GM23338 (cell line): ENCODE data around the gene HRK. TPM values are rescaled to one million over a fixed set of nuclear protein-coding genes. Genes with fewer than 3 reads are reported as not detected.

Experiments used
- ATAC-seq: fragments of 200-7000 bp; cut with Tn5 transposase; 3 replicates; pipeline ENCODE4 v1.9.1; 2020
- DNase-seq: peaks from one replicate; pipeline ENCODE4 v3.0.0-alpha.2; 2015; ENCODE audit warnings: low spot score
- H2AFZ ChIP-seq: fragments of 200-600 bp; sonication (generic); 2 replicates; pipeline ENCODE4 v1.8.0; 2016; ENCODE audit warnings: antibody characterized with exemption, mild to moderate bottlenecking, moderate library complexity
- H3F3A ChIP-seq: fragments of 200-600 bp; sonication (generic); replicated peaks from 2 replicates; pipeline ENCODE4 v1.8.0; 2017; ENCODE audit warnings: antibody characterized with exemption, mixed run types, low read depth
- H3K27ac ChIP-seq: fragments of 200-600 bp; sonication (generic); 2 replicates; pipeline ENCODE4 v1.6.1; 2016; ENCODE audit warnings: low read depth
- H3K27me3 ChIP-seq: fragments of 200-600 bp; sonication (generic); 2 replicates; pipeline ENCODE4 v1.8.0; 2016; ENCODE audit warnings: mild to moderate bottlenecking, mixed run types, moderate library complexity; ENCODE audit not compliant: insufficient read depth
- H3K36me3 ChIP-seq: fragments of 200-600 bp; sonication (generic); 2 replicates; pipeline ENCODE4 v1.8.0; 2016; ENCODE audit warnings: mild to moderate bottlenecking; ENCODE audit not compliant: insufficient read depth
- H3K4me1 ChIP-seq: fragments of 200-600 bp; sonication (generic); 2 replicates; pipeline ENCODE4 v1.8.0; 2016; ENCODE audit warnings: mild to moderate bottlenecking, moderate library complexity; ENCODE audit not compliant: insufficient read depth
- H3K4me2 ChIP-seq: fragments of 200-600 bp; sonication (generic); 2 replicates; pipeline ENCODE4 v1.7.1; 2017; ENCODE audit warnings: mixed run types
- H3K4me3 ChIP-seq: fragments of 200-600 bp; sonication (generic); 2 replicates; pipeline ENCODE4 v1.6.1; 2016; ENCODE audit warnings: mixed run types
- H3K79me2 ChIP-seq: fragments of 200-600 bp; sonication (generic); replicated peaks from 2 replicates; pipeline ENCODE4 v1.8.0; 2017; ENCODE audit warnings: mild to moderate bottlenecking; ENCODE audit not compliant: insufficient read depth
- H3K9me2 ChIP-seq: fragments of 200-600 bp; sonication (generic); 2 replicates; pipeline ENCODE4 v1.8.0; 2017; ENCODE audit not compliant: insufficient read depth
- H4K20me1 ChIP-seq: fragments of 200-600 bp; sonication (generic); replicated peaks from 2 replicates; pipeline ENCODE4 v1.8.0; 2017; ENCODE audit warnings: mild to moderate bottlenecking; ENCODE audit not compliant: insufficient read depth
- H3K27ac Mint-ChIP-seq: 2 replicates; pipeline ENCODE4 v1.8.0; 2020; ENCODE audit warnings: inconsistent platforms, mild to moderate bottlenecking, moderate library complexity, mixed read lengths
- H3K27me3 Mint-ChIP-seq: 3 replicates; pipeline ENCODE4 v1.8.0; 2022; ENCODE audit warnings: low read depth, mild to moderate bottlenecking, moderate library complexity, mixed read lengths, inconsistent platforms; ENCODE audit not compliant: insufficient read depth, poor library complexity
- H3K36me3 Mint-ChIP-seq: 3 replicates; pipeline ENCODE4 v1.8.0; 2021; ENCODE audit warnings: low read depth, mild to moderate bottlenecking, inconsistent platforms, moderate library complexity, mixed read lengths
- H3K4me1 Mint-ChIP-seq: 3 replicates; pipeline ENCODE4 v1.8.0; 2020; ENCODE audit warnings: mild to moderate bottlenecking, inconsistent platforms, mixed read lengths
- H3K4me3 Mint-ChIP-seq: 3 replicates; pipeline ENCODE4 v1.8.0; 2021; ENCODE audit warnings: moderate library complexity, mild to moderate bottlenecking, inconsistent platforms, mixed read lengths
- H3K9me3 Mint-ChIP-seq: 3 replicates; pipeline ENCODE4 v1.8.0; 2020; ENCODE audit warnings: moderate library complexity, mild to moderate bottlenecking, inconsistent platforms, mixed read lengths
- EZH2phosphoT487 ChIP-seq: fragments of 200-600 bp; sonication (generic); IDR thresholded peaks from one replicate; pipeline ENCODE4 v1.8.1; 2018; ENCODE audit warnings: antibody characterized with exemption; ENCODE audit not compliant: unreplicated experiment
- NANOG ChIP-seq: IDR thresholded peaks from 2 replicates; pipeline ENCODE4 v1.6.1; 2016; ENCODE audit warnings: antibody characterized with exemption, borderline replicate concordance
- ZNF331 ChIP-seq: fragments of 250-450 bp; sonication (Bioruptor Pico); IDR thresholded peaks from 2 replicates; pipeline ENCODE4 v1.5.0; 2020; ENCODE audit warnings: low read depth, mild to moderate bottlenecking, moderate library complexity
- polyA plus RNA-seq: library from polyadenylated mRNA; unstranded; fragments of >200 nt; fragmentation: Nextera tagmentation; extraction: Ambion mirVana; gene quantifications from 2 replicates; pipeline ENCODE4 v1.2.1, GENCODE V29; 2016
- total RNA-seq: library from RNA; depleted of rRNA; stranded (reverse); fragments of >200 nt; shearing (Covaris generic); gene quantifications from 2 replicates; pipeline ENCODE4 v1.2.3, GENCODE V29; 2014
- TF ChIP-seq, protein P1 (sequence below): fragments of 250-450 bp; sonication (Bioruptor Pico); IDR thresholded peaks from 2 replicates; pipeline ENCODE4 v1.5.0; 2020; ENCODE audit warnings: mild to moderate bottlenecking, moderate library complexity
- TF ChIP-seq, protein P2 (sequence below): IDR thresholded peaks from one replicate; pipeline ENCODE4 v1.6.1; 2018; ENCODE audit warnings: antibody characterized with exemption; ENCODE audit not compliant: unreplicated experiment

HRK gene
- total and polyA plus RNA-seq, 2 experiments from 2014 or later, result 1.7 to 1.9 TPM

DNA sequence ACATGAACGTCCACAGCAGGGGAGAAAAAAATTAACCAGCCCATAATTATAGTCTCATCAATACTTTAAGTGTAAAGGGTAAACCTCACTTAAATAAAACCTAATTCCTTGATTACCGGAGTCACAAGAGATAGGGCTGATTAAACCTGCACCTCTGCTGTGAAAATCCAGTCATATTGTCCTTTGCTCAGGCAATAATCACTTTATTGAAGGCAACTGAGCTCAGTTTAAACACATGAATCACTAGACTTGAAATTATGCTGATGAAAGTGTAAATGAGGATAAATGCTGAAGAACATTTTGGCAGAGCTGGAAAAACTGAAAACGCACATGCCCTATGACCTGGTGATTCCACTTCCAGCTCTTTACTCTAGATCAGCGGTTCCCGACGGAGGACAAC is 6.7 kb upstream of the HRK start (continued):
- TF ChIP-seq, protein P1, sequence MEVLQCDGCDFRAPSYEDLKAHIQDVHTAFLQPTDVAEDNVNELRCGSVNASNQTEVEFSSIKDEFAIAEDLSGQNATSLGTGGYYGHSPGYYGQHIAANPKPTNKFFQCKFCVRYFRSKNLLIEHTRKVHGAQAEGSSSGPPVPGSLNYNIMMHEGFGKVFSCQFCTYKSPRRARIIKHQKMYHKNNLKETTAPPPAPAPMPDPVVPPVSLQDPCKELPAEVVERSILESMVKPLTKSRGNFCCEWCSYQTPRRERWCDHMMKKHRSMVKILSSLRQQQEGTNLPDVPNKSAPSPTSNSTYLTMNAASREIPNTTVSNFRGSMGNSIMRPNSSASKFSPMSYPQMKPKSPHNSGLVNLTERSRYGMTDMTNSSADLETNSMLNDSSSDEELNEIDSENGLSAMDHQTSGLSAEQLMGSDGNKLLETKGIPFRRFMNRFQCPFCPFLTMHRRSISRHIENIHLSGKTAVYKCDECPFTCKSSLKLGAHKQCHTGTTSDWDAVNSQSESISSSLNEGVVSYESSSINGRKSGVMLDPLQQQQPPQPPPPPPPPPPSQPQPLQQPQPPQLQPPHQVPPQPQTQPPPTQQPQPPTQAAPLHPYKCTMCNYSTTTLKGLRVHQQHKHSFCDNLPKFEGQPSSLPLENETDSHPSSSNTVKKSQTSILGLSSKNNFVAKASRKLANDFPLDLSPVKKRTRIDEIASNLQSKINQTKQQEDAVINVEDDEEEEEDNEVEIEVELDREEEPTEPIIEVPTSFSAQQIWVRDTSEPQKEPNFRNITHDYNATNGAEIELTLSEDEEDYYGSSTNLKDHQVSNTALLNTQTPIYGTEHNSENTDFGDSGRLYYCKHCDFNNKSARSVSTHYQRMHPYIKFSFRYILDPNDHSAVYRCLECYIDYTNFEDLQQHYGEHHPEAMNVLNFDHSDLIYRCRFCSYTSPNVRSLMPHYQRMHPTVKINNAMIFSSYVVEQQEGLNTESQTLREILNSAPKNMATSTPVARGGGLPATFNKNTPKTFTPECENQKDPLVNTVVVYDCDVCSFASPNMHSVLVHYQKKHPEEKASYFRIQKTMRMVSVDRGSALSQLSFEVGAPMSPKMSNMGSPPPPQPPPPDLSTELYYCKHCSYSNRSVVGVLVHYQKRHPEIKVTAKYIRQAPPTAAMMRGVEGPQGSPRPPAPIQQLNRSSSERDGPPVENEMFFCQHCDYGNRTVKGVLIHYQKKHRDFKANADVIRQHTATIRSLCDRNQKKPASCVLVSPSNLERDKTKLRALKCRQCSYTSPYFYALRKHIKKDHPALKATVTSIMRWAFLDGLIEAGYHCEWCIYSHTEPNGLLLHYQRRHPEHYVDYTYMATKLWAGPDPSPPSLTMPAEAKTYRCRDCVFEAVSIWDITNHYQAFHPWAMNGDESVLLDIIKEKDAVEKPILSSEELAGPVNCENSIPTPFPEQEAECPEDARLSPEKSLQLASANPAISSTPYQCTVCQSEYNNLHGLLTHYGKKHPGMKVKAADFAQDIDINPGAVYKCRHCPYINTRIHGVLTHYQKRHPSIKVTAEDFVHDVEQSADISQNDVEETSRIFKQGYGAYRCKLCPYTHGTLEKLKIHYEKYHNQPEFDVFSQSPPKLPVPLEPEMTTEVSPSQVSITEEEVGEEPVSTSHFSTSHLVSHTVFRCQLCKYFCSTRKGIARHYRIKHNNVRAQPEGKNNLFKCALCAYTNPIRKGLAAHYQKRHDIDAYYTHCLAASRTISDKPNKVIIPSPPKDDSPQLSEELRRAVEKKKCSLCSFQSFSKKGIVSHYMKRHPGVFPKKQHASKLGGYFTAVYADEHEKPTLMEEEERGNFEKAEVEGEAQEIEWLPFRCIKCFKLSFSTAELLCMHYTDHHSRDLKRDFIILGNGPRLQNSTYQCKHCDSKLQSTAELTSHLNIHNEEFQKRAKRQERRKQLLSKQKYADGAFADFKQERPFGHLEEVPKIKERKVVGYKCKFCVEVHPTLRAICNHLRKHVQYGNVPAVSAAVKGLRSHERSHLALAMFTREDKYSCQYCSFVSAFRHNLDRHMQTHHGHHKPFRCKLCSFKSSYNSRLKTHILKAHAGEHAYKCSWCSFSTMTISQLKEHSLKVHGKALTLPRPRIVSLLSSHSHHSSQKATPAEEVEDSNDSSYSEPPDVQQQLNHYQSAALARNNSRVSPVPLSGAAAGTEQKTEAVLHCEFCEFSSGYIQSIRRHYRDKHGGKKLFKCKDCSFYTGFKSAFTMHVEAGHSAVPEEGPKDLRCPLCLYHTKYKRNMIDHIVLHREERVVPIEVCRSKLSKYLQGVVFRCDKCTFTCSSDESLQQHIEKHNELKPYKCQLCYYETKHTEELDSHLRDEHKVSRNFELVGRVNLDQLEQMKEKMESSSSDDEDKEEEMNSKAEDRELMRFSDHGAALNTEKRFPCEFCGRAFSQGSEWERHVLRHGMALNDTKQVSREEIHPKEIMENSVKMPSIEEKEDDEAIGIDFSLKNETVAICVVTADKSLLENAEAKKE (CRISPR knock-in tag), result no peak
- TF ChIP-seq NANOG, result no peak

DNA sequence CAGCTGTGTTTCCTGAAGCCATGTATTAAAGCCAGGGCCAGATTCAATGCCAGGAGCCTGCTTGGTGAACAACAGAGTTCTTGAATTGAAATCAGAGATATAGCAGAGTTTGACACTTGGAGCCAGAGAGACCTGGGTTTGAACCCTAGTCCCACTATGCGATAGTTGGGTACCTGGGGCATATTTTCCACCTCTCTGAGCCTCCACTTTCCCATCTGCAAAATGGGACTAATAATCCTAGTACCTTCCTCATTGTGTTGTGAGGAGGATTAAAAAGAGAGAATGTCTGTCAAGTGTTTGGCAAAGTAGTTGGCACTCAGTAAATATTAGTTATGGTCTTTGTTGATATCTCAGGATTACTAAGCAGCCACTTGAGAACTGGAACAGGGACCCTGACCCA is 6.0 kb upstream of the HRK start:
- no peak for ATAC-seq
- Histone ChIP-seq H3K27me3 (peaks cover 27% of the 10 kb centered on the region), H2AFZ (no peak overlapping the region), H3K4me1 (peaks cover 5% of the 10 kb centered on the region), H3K4me3 (no peak overlapping the region), H3F3A (peaks cover 4% of the 10 kb centered on the region; the same call in 1 of the 2 replicates), H3K27ac (no peak overlapping the region), H3K79me2 (no peaks in the 10 kb centered on the region), H4K20me1 (no peaks in the 10 kb centered on the region), H3K4me2 (no peak overlapping the region), H3K36me3 (no peaks in the 10 kb centered on the region), H3K9me2 (no peaks in the 10 kb centered on the region)
- Mint-ChIP-seq H3K27ac (no peak overlapping the region), H3K4me1 (peaks cover 5% of the 10 kb centered on the region; the same call in 2 of the 3 replicates), H3K9me3 (no peaks in the 10 kb centered on the region), H3K4me3 (no peak overlapping the region), H3K27me3 (peaks cover 16% of the 10 kb centered on the region), H3K36me3 (no peaks in the 10 kb centered on the region)
- DNase-seq, result no peak
- TF ChIP-seq ZNF331 (CRISPR knock-in tag) (no peak), NANOG (no peak), EZH2phosphoT487 (no peak)
- TF ChIP-seq, protein P2, sequence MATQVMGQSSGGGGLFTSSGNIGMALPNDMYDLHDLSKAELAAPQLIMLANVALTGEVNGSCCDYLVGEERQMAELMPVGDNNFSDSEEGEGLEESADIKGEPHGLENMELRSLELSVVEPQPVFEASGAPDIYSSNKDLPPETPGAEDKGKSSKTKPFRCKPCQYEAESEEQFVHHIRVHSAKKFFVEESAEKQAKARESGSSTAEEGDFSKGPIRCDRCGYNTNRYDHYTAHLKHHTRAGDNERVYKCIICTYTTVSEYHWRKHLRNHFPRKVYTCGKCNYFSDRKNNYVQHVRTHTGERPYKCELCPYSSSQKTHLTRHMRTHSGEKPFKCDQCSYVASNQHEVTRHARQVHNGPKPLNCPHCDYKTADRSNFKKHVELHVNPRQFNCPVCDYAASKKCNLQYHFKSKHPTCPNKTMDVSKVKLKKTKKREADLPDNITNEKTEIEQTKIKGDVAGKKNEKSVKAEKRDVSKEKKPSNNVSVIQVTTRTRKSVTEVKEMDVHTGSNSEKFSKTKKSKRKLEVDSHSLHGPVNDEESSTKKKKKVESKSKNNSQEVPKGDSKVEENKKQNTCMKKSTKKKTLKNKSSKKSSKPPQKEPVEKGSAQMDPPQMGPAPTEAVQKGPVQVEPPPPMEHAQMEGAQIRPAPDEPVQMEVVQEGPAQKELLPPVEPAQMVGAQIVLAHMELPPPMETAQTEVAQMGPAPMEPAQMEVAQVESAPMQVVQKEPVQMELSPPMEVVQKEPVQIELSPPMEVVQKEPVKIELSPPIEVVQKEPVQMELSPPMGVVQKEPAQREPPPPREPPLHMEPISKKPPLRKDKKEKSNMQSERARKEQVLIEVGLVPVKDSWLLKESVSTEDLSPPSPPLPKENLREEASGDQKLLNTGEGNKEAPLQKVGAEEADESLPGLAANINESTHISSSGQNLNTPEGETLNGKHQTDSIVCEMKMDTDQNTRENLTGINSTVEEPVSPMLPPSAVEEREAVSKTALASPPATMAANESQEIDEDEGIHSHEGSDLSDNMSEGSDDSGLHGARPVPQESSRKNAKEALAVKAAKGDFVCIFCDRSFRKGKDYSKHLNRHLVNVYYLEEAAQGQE, result no peak
